SK-N-SH treated with all-trans-retinoic acid at 6 μM for 48 hours (cell line): ENCODE measurements around the gene SCFD2.
A peak's percentile ranks its signal among the peaks of the same experiment; 100 is the strongest.

Experiments used
- ATAC-seq: fragments of 200-7000 bp; cut with Tn5 transposase; 3 replicates; pipeline ENCODE4 v1.9.1; 2020; ENCODE audit warnings: mild to moderate bottlenecking, moderate library complexity
- ARNTL ChIP-seq: fragments of 450-650 bp; formaldehyde crosslinking; IDR thresholded peaks from 2 replicates; pipeline ENCODE4 v1.5.0; 2020; ENCODE audit warnings: low read depth, mild to moderate bottlenecking, moderate library complexity, borderline replicate concordance
- CSDC2 ChIP-seq: fragments of 250-450 bp; sonication (Bioruptor Pico); IDR thresholded peaks from 2 replicates; pipeline ENCODE4 v1.5.0; 2020; ENCODE audit warnings: mild to moderate bottlenecking, moderate library complexity
- CSRNP3 ChIP-seq: fragments of 250-450 bp; sonication (Bioruptor Pico); IDR thresholded peaks from 2 replicates; pipeline ENCODE4 v1.5.1; 2021; ENCODE audit warnings: mild to moderate bottlenecking, moderate library complexity
- ESRRG ChIP-seq: fragments of 250-450 bp; sonication (Bioruptor Pico); IDR thresholded peaks from 2 replicates; pipeline ENCODE4 v1.6.1; 2021; ENCODE audit warnings: mild to moderate bottlenecking
- ISL1 ChIP-seq: fragments of 250-450 bp; sonication (Bioruptor Pico); IDR thresholded peaks from 2 replicates; pipeline ENCODE4 v2.1.2; 2022; ENCODE audit warnings: mild to moderate bottlenecking, moderate library complexity
- OSR1 ChIP-seq: fragments of 250-450 bp; sonication (Bioruptor Pico); IDR thresholded peaks from 2 replicates; pipeline ENCODE4 v1.8.0; 2022; ENCODE audit warnings: moderate library complexity, mild to moderate bottlenecking, inconsistent platforms
- PATZ1 ChIP-seq: fragments of 250-450 bp; sonication (Bioruptor Pico); IDR thresholded peaks from 2 replicates; pipeline ENCODE4 v1.8.0; 2020; ENCODE audit warnings: mild to moderate bottlenecking, moderate library complexity, borderline replicate concordance
- PPARA ChIP-seq: fragments of 250-450 bp; sonication (Bioruptor Pico); IDR thresholded peaks from 2 replicates; pipeline ENCODE4 v1.5.0; 2020; ENCODE audit warnings: mild to moderate bottlenecking, borderline replicate concordance
- RARB ChIP-seq: fragments of 250-450 bp; sonication (Bioruptor Pico); IDR thresholded peaks from 2 replicates; pipeline ENCODE4 v1.8.0; 2021; ENCODE audit warnings: mild to moderate bottlenecking, moderate library complexity
- SNAI2 ChIP-seq: fragments of 250-450 bp; sonication (Bioruptor Pico); IDR thresholded peaks from 2 replicates; pipeline ENCODE4 v1.5.0; 2020; ENCODE audit warnings: mild to moderate bottlenecking, moderate library complexity
- TCF4 ChIP-seq: fragments of 250-450 bp; sonication (Bioruptor Pico); IDR thresholded peaks from 2 replicates; pipeline ENCODE4 v1.8.0; 2021; ENCODE audit warnings: mild to moderate bottlenecking, moderate library complexity, borderline replicate concordance
- ZC3H10 ChIP-seq: fragments of 250-450 bp; sonication (Bioruptor Pico); IDR thresholded peaks from 2 replicates; pipeline ENCODE4 v1.5.1; 2021; ENCODE audit warnings: mild to moderate bottlenecking, moderate library complexity
- ZFP3 ChIP-seq: fragments of 250-450 bp; sonication (Bioruptor Pico); IDR thresholded peaks from 2 replicates; pipeline ENCODE4 v1.5.0; 2020; ENCODE audit warnings: mild to moderate bottlenecking, moderate library complexity
- ZFP30 ChIP-seq: fragments of 450-650 bp; formaldehyde crosslinking; IDR thresholded peaks from 2 replicates; pipeline ENCODE4 v1.5.0; 2022; ENCODE audit warnings: mild to moderate bottlenecking, moderate library complexity
- ZNF565 ChIP-seq: fragments of 450-650 bp; formaldehyde crosslinking; conservative IDR thresholded peaks from 2 replicates; pipeline ENCODE4 v1.5.0; 2020; ENCODE audit warnings: low read depth, mild to moderate bottlenecking, moderate library complexity
- ZNF70 ChIP-seq: fragments of 450-650 bp; formaldehyde crosslinking; IDR thresholded peaks from 2 replicates; pipeline ENCODE4 v1.5.0; 2020; ENCODE audit warnings: mild to moderate bottlenecking, moderate library complexity
- ZNF8 ChIP-seq: fragments of 450-650 bp; formaldehyde crosslinking; IDR thresholded peaks from 2 replicates; pipeline ENCODE4 v1.5.0; 2020; ENCODE audit warnings: mild to moderate bottlenecking, moderate library complexity
- TF ChIP-seq, protein P1 (sequence below): fragments of 250-450 bp; sonication (Bioruptor Pico); IDR thresholded peaks from 2 replicates; pipeline ENCODE4 v1.5.1; 2020; ENCODE audit warnings: low read depth, mild to moderate bottlenecking, moderate library complexity
- TF ChIP-seq, protein P2 (sequence below): fragments of 250-450 bp; sonication (Bioruptor Pico); IDR thresholded peaks from 2 replicates; pipeline ENCODE4 v1.5.0; 2020; ENCODE audit warnings: mild to moderate bottlenecking, moderate library complexity

The SCFD2 gene

DNA sequence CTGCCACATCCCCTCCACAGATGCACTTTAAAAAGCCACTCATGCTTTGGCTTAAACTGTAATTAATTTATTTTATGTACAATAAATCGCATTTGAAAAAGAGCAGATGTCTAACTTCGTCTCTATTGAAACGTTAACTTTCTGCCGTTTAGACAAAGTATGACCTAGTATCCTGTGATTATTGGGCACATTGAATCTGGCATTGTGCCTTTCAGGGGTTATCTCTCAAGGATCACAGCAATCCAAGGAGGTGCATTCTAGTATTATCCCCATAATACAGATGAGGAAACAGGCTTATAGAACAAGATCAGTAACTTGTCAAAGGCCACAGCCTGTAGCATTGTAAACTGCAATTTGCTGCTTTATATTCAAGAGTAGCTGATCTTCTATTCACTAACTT lies 499.1 kb downstream of the SCFD2 start:
- TF ChIP-seq, protein P1, sequence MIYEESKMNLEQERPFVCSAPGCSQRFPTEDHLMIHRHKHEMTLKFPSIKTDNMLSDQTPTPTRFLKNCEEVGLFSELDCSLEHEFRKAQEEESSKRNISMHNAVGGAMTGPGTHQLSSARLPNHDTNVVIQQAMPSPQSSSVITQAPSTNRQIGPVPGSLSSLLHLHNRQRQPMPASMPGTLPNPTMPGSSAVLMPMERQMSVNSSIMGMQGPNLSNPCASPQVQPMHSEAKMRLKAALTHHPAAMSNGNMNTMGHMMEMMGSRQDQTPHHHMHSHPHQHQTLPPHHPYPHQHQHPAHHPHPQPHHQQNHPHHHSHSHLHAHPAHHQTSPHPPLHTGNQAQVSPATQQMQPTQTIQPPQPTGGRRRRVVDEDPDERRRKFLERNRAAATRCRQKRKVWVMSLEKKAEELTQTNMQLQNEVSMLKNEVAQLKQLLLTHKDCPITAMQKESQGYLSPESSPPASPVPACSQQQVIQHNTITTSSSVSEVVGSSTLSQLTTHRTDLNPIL (CRISPR knock-in tag) = no peak
- TF ChIP-seq ZFP30 (CRISPR knock-in tag) (no peak), SNAI2 (0 out of 2 replicates have a peak, but pooled peaks have one; percentile 7), ZFP3 (no peak), RARB (CRISPR knock-in tag) (no peak), TCF4 (CRISPR knock-in tag) (no peak), CSRNP3 (no peak), PPARA (CRISPR knock-in tag) (no peak), ZNF70 (peak; percentile 90), ZNF8 (CRISPR knock-in tag) (no peak)
- TF ChIP-seq, all 23 proteins: peak for 2
- ATAC-seq = no peak

DNA sequence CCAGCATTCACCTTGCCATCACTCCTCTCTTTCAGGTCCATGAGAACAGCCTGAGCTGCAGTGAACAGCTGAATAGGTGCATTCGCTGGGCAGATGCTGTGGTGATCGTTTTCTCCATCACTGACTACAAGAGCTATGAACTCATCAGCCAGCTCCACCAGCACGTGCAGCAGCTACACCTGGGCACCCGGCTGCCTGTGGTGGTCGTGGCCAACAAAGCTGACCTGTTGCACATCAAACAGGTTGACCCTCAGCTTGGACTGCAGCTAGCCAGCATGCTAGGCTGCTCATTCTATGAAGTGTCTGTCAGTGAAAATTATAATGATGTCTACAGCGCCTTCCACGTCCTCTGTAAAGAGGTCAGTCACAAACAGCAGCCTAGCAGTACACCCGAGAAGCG lies 500.6 kb downstream of the SCFD2 start:
- TF ChIP-seq, protein P2, sequence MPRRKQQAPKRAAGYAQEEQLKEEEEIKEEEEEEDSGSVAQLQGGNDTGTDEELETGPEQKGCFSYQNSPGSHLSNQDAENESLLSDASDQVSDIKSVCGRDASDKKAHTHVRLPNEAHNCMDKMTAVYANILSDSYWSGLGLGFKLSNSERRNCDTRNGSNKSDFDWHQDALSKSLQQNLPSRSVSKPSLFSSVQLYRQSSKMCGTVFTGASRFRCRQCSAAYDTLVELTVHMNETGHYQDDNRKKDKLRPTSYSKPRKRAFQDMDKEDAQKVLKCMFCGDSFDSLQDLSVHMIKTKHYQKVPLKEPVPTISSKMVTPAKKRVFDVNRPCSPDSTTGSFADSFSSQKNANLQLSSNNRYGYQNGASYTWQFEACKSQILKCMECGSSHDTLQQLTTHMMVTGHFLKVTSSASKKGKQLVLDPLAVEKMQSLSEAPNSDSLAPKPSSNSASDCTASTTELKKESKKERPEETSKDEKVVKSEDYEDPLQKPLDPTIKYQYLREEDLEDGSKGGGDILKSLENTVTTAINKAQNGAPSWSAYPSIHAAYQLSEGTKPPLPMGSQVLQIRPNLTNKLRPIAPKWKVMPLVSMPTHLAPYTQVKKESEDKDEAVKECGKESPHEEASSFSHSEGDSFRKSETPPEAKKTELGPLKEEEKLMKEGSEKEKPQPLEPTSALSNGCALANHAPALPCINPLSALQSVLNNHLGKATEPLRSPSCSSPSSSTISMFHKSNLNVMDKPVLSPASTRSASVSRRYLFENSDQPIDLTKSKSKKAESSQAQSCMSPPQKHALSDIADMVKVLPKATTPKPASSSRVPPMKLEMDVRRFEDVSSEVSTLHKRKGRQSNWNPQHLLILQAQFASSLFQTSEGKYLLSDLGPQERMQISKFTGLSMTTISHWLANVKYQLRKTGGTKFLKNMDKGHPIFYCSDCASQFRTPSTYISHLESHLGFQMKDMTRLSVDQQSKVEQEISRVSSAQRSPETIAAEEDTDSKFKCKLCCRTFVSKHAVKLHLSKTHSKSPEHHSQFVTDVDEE (CRISPR knock-in tag) = no peak
- no peak for TF ChIP-seq PPARA (CRISPR knock-in tag)
- no peak for TF ChIP-seq ZFP30 (CRISPR knock-in tag)
- no peak for ATAC-seq

DNA sequence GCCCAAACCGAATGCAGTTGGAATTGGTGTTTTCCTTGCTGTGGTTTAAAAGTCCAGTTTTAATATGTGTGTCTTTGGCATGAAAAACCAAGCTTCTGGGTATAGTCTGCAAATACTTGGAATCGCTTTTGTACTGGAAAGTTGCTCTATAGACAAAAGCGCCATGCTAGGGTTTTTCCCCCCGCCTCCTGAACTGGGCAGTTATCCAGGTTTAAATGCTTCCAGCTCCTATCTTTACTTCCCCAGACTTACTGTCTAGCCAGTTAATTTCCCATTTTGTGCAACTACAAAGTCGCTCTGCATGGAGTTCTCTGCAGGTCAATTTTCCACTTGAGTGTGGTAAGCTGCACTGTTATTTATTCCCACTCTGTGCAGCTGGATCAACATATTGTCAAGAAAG lies 501.1 kb downstream of the SCFD2 start:
- peak; percentile 6; the same call in 2 of the 3 replicates for ATAC-seq

DNA sequence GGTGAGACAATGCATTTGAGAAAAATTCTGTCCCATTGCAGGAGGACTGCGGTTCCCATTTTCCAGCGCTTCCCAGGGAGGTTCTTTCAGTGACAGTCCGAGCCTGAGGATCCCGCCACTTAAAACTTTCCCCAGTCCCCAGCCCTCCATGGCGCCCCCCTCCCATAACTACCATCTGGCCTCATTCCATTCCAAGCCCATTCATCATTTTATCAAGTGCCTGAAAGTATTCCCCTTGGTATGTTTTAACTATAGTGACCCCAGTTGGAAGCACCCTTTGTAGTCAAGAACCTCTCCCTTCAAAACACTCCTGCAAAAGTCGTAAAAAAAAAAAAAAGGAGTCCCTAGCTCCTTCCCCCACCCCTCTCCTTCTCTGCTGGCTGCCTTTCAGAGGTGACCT lies 502.5 kb downstream of the SCFD2 start:
- TF ChIP-seq ZNF565 (CRISPR knock-in tag) = no peak
- no peak for TF ChIP-seq OSR1
- TF ChIP-seq ZFP30 (CRISPR knock-in tag) = no peak
- no peak for TF ChIP-seq CSDC2 (CRISPR knock-in tag)
- no peak for TF ChIP-seq PATZ1 (CRISPR knock-in tag)
- TF ChIP-seq ZC3H10 = no peak
- no peak for ATAC-seq

More for the DNA sequence above, 501.1 kb downstream of the SCFD2 start:
- peak; percentile 50 for TF ChIP-seq ISL1 (CRISPR knock-in tag)
- TF ChIP-seq ZFP3 = peak; percentile 76; the same call in 1 of the 2 replicates
- TF ChIP-seq ZNF70 = no peak

GRCh38 chr4:52862639-52863161 lies 503.2 kb downstream of the SCFD2 start:
- ATAC-seq = peak; percentile 4; the same call in 2 of the 3 replicates
- TF ChIP-seq, protein P1 (CRISPR knock-in tag) = no peak
- TF ChIP-seq CSRNP3 (no peak), ZFP3 (no peak), PATZ1 (CRISPR knock-in tag) (no peak), RARB (CRISPR knock-in tag) (no peak), ARNTL (CRISPR knock-in tag) (no peak), TCF4 (CRISPR knock-in tag) (no peak), ESRRG (CRISPR knock-in tag) (no peak), ZNF70 (no peak)
